Neural cell (in vitro differentiated cells): Measurements from ENCODE around the gene METTL9.
A peak's percentile ranks its signal among the peaks of the same experiment; 100 is the strongest.

Experiments used
- CTCF ChIP-seq: fragments of 450-650 bp; IDR thresholded peaks from 2 replicates; pipeline ENCODE4 v1.5.1; 2014; ENCODE audit warnings: antibody characterized with exemption, mild to moderate bottlenecking, moderate library complexity; ENCODE audit not compliant: poor library complexity, severe bottlenecking
- EP300 ChIP-seq: fragments of 450-650 bp; conservative IDR thresholded peaks from 2 replicates; pipeline ENCODE4 v1.6.1; 2014; ENCODE audit warnings: antibody characterized with exemption, mild to moderate bottlenecking, moderate library complexity; ENCODE audit not compliant: poor library complexity, severe bottlenecking
- EZH2 ChIP-seq: fragments of 200-600, 300-800 bp; shearing (Covaris generic), sonication (generic); IDR thresholded peaks from 2 replicates; pipeline ENCODE4 v1.6.1; 2014; ENCODE audit warnings: antibody characterized with exemption, low read length, borderline replicate concordance, mild to moderate bottlenecking; ENCODE audit not compliant: insufficient read depth, poor library complexity, severe bottlenecking
- MXI1 ChIP-seq: fragments of 450-650 bp; conservative IDR thresholded peaks from 2 replicates; pipeline ENCODE4 v1.6.1; 2014; ENCODE audit warnings: antibody characterized with exemption, mild to moderate bottlenecking; ENCODE audit not compliant: poor library complexity, severe bottlenecking
- POLR2AphosphoS5 ChIP-seq: IDR thresholded peaks from 2 replicates; pipeline ENCODE4 v1.6.1; 2012
- RAD21 ChIP-seq: fragments of 450-650 bp; conservative IDR thresholded peaks from 2 replicates; pipeline ENCODE4 v1.6.1; 2014; ENCODE audit warnings: antibody characterized with exemption, mild to moderate bottlenecking, moderate library complexity

GRCh38 chr16:21610006-21610544, 10.7 kb downstream of the METTL9 start:
- TF ChIP-seq RAD21 (no peak), EZH2 (no peak), MXI1 (no peak), POLR2AphosphoS5 (peak; percentile 75), CTCF (no peak), EP300 (peak; percentile 92)
